H1 (cell line): ENCODE measurements around the gene SBF1. TPM values are rescaled to one million over a fixed set of nuclear protein-coding genes. Genes with fewer than 3 reads are reported as not detected.

Experiments used
- CTCF ChIA-PET: fragments of 300-600 bp; sonication (Branson Sonifier 250); formaldehyde crosslinking; loops from one replicate; lab custom pipeline; 2021; ENCODE audit not compliant: partially characterized antibody; lab: Charles Lee
- POLR2A ChIA-PET: fragments of 300-600 bp; sonication (Branson Sonifier 250); formaldehyde crosslinking; loops from one replicate; lab custom pipeline; 2021; ENCODE audit warnings: inconsistent platforms; ENCODE audit not compliant: partially characterized antibody; lab: Charles Lee
- DNase-seq, 2 experiments: peaks; one replicate each; pipeline versions ENCODE4 v3.0.0 to v3.0.0-alpha.2; 2010 to 2022; ENCODE audit warnings: low spot score in 2 of 2, low read depth in 1 of 2, mixed read lengths in 1 of 2
- FAIRE-seq: peaks from 2 replicates; lab custom pipeline; 2011; peaks lifted over from hg19 to GRCh38; lab: Jason Lieb, UNC
- H2AFZ ChIP-seq: 2 replicates; pipeline ENCODE4 v1.8.1; 2012; ENCODE audit warnings: low read length, inconsistent platforms
- H2AK5ac ChIP-seq: 2 replicates; pipeline ENCODE4 v1.6.1; 2013; ENCODE audit warnings: low read depth, low read length
- H2BK120ac ChIP-seq: replicated peaks from 2 replicates; pipeline ENCODE3; 2013; ENCODE audit warnings: low read depth, low read length, inconsistent platforms
- H2BK12ac ChIP-seq: 2 replicates; pipeline ENCODE4 v1.6.1; 2013; ENCODE audit warnings: low read depth, low read length
- H2BK15ac ChIP-seq: 2 replicates; pipeline ENCODE4 v1.6.1; 2013; ENCODE audit warnings: low read length
- H2BK20ac ChIP-seq: 2 replicates; pipeline ENCODE4 v1.6.1; 2013; ENCODE audit warnings: low read length
- H2BK5ac ChIP-seq: 2 replicates; pipeline ENCODE4 v1.6.1; 2013; ENCODE audit warnings: low read depth, low read length
- H3K14ac ChIP-seq: 2 replicates; pipeline ENCODE4 v1.6.1; 2013; ENCODE audit warnings: inconsistent platforms; ENCODE audit not compliant: insufficient read length
- H3K18ac ChIP-seq: 2 replicates; pipeline ENCODE4 v1.6.1; 2013; ENCODE audit warnings: low read length; ENCODE audit errors: extremely low read depth
- H3K23ac ChIP-seq: 2 replicates; pipeline ENCODE4 v1.6.1; 2013; ENCODE audit warnings: inconsistent platforms; ENCODE audit not compliant: insufficient read length
- H3K23me2 ChIP-seq: 2 replicates; pipeline ENCODE4 v1.6.1; 2013; ENCODE audit warnings: low read depth, low read length
- H3K27ac ChIP-seq: 2 replicates; pipeline ENCODE4 v1.6.1; 2011; ENCODE audit warnings: low read depth, low read length, inconsistent platforms
- H3K27me3 ChIP-seq, 4 experiments: replicated peaks in 1 of 4; 1 replicate in 1 of 4; 2 replicates in 3 of 4; pipeline versions ENCODE4 v1.6.1 to v1.8.1; 2011 to 2013; ENCODE audit warnings: low read length in 3 of 4, mild to moderate bottlenecking in 3 of 4, inconsistent platforms in 2 of 4, mixed read lengths in 2 of 4, moderate library complexity in 1 of 4; ENCODE audit not compliant: control insufficient read depth in 3 of 4, insufficient read depth in 3 of 4; ENCODE audit errors: extremely low read depth in 1 of 4
- H3K36me3 ChIP-seq, 4 experiments: 2 replicates each; pipeline versions ENCODE4 v1.6.1 to v1.8.1; 2011 to 2013; ENCODE audit warnings: mild to moderate bottlenecking in 4 of 4, low read length in 3 of 4, moderate library complexity in 2 of 4, control low read depth in 1 of 4, inconsistent platforms in 1 of 4; ENCODE audit not compliant: insufficient read depth in 4 of 4, control insufficient read depth in 2 of 4
- H3K4ac ChIP-seq: replicated peaks from 2 replicates; pipeline ENCODE3; 2013; ENCODE audit warnings: low read length, low read depth, mixed read lengths, inconsistent platforms; ENCODE audit not compliant: insufficient read length
- H3K4me1 ChIP-seq, 4 experiments: replicated peaks in 1 of 4; 1 replicate in 1 of 4; 2 replicates in 3 of 4; pipeline versions ENCODE4 v1.6.1 to v1.8.1; 2011 to 2013; ENCODE audit warnings: low read length in 3 of 4, inconsistent platforms in 2 of 4, mixed read lengths in 1 of 4; ENCODE audit not compliant: insufficient read depth in 4 of 4, control insufficient read depth in 3 of 4
- H3K4me2 ChIP-seq, 2 experiments: 2 replicates each; pipeline versions ENCODE4 v1.6.1 to v1.8.1; 2011 to 2013; ENCODE audit warnings: low read depth in 2 of 2, low read length in 2 of 2, control low read depth in 1 of 2, inconsistent platforms in 1 of 2, mild to moderate bottlenecking in 1 of 2; ENCODE audit not compliant: insufficient read depth in 1 of 2
- H3K4me3 ChIP-seq, 4 experiments: fragments of 200-600, 300-600 bp in 1 of 4; sonication (generic), shearing (Covaris generic), sonication (Bioruptor Twin) in 1 of 4; 2 replicates each; pipeline versions ENCODE4 v1.5.1 to v1.8.1; 2011 to 2016; ENCODE audit warnings: low read length in 4 of 4, low read depth in 3 of 4, control low read depth in 2 of 4, inconsistent platforms in 2 of 4, mild to moderate bottlenecking in 2 of 4, mixed read lengths in 1 of 4, moderate library complexity in 1 of 4; ENCODE audit not compliant: insufficient read depth in 2 of 4; ENCODE audit errors: extremely low read depth in 1 of 4
- H3K56ac ChIP-seq: replicated peaks from 2 replicates; pipeline ENCODE3; 2013; ENCODE audit warnings: low read depth, mild to moderate bottlenecking, mixed read lengths, low read length, inconsistent platforms; ENCODE audit not compliant: insufficient read length
- H3K79me1 ChIP-seq: 2 replicates; pipeline ENCODE4 v1.6.1; 2013; ENCODE audit warnings: low read depth, low read length, control low read depth
- H3K79me2 ChIP-seq, 2 experiments: 2 replicates each; pipeline versions ENCODE4 v1.6.1 to v1.8.1; 2012 to 2013; ENCODE audit warnings: low read length in 2 of 2, mild to moderate bottlenecking in 2 of 2, inconsistent platforms in 1 of 2; ENCODE audit not compliant: insufficient read depth in 2 of 2, control insufficient read depth in 1 of 2
- H3K9ac ChIP-seq, 4 experiments: replicated peaks in 1 of 4; 1 replicate in 1 of 4; 2 replicates in 3 of 4; pipeline versions ENCODE4 v1.6.1 to v1.8.1; 2011 to 2013; ENCODE audit warnings: low read depth in 3 of 4, low read length in 3 of 4, control low read depth in 2 of 4, mild to moderate bottlenecking in 2 of 4, moderate library complexity in 2 of 4, inconsistent platforms in 1 of 4; ENCODE audit errors: extremely low read depth in 1 of 4
- H3K9me3 ChIP-seq, 2 experiments: 2 replicates each; pipeline versions ENCODE4 v1.6.1 to v1.8.1; 2012 to 2013; ENCODE audit warnings: mild to moderate bottlenecking in 2 of 2, moderate library complexity in 2 of 2, control low read depth in 1 of 2, inconsistent platforms in 1 of 2, low read depth in 1 of 2, low read length in 1 of 2, mixed read lengths in 1 of 2; ENCODE audit not compliant: insufficient read depth in 2 of 2
- H4K20me1 ChIP-seq, 2 experiments: replicated peaks in 1 of 2; 2 replicates each; pipeline versions ENCODE3 to v1.8.1; 2011 to 2013; ENCODE audit warnings: inconsistent platforms in 2 of 2, low read length in 2 of 2, mild to moderate bottlenecking in 1 of 2; ENCODE audit not compliant: insufficient read depth in 2 of 2, control insufficient read depth in 1 of 2
- H4K5ac ChIP-seq: 2 replicates; pipeline ENCODE4 v1.6.1; 2013; ENCODE audit warnings: low read length, low read depth, mixed read lengths, inconsistent platforms; ENCODE audit not compliant: insufficient read length
- H4K8ac ChIP-seq: 2 replicates; pipeline ENCODE4 v1.8.0; 2013; ENCODE audit warnings: mild to moderate bottlenecking, moderate library complexity, low read length, inconsistent platforms; ENCODE audit not compliant: insufficient read depth; ENCODE audit errors: extremely low read depth
- H4K91ac ChIP-seq: replicated peaks from 2 replicates; pipeline ENCODE3; 2013; ENCODE audit warnings: low read length, mixed read lengths, inconsistent platforms; ENCODE audit not compliant: insufficient read length
- BRCA1 ChIP-seq: IDR thresholded peaks from 2 replicates; pipeline ENCODE4 v1.6.1; 2012; ENCODE audit warnings: low read depth, low read length, improper control_type of control experiment
- TAF1 ChIP-seq: IDR thresholded peaks from 2 replicates; pipeline ENCODE4 v1.6.1; 2011; ENCODE audit warnings: mild to moderate bottlenecking, low read depth, low read length
- WGBS, 2 experiments: shearing (Covaris generic) in 1 of 2; methylation state at CpG; one replicate each; pipeline versions ENCODE4 v1.1.6 to v1.1.7; 2013 to 2015; ENCODE audit warnings: low lambda C conversion rate in 2 of 2, mixed read lengths in 2 of 2, inconsistent platforms in 1 of 2, low coverage in 1 of 2, missing lambda C conversion rate in 1 of 2; ENCODE audit not compliant: insufficient replicate concordance in 2 of 2, insufficient coverage in 1 of 2, insufficient read length in 1 of 2; ENCODE audit errors: extremely low coverage in 1 of 2, missing lambda C conversion rate in 1 of 2; 5-methylcytosine and 5-hydroxymethylcytosine counted together
- polyA plus RNA-seq, 7 experiments: library from polyadenylated mRNA; depleted of rRNA in 3 of 7; stranded (reverse) in 5 of 7; unstranded in 2 of 7; fragments of >200 nt in 5 of 7; fragments of 200-250 nt in 2 of 7; gene quantifications; 1 replicate in 5 of 7; 2 replicates in 1 of 7; 4 replicates in 1 of 7; pipeline versions ENCODE4 v1.2.1 to v1.2.3, GENCODE V29; 2011 to 2013; ENCODE audit warnings: missing spikeins in 2 of 7, mixed read lengths in 2 of 7
- total RNA-seq: library from RNA; stranded (reverse); fragmentation: NEBNext Ultra II Directional; extraction: Animal tissue kit (Norgen Biotek cat#: 25700); gene quantifications from 2 replicates; pipeline ENCODE4 v1.2.1, GENCODE V29; 2021

Gene SBF1
- total and polyA plus RNA-seq, 2 of the 8 experiments (the other 6 are each of a cell fraction or from before 2014, with no cell fraction given), result 29.1 to 71.5 TPM

DNA sequence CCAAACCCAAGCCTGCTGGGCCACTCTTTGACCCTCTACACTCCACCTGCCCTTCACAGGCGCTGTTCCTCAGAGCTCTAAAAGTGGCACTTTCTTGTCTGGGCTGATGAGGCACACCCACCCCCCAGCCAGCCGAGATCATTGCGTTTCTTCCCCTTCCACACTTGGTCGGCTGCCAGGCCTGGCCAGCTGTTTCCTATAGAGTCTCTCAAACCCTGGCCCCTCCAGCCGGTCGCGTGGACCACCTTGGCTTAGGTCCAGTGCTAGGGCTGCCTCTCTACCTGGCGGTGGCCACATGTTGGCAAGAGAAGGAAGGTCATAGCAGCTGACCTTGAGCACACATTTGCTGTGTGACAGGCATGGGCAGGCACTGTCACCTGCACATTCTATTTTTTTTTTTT, 71.1 kb downstream of the SBF1 start:
- H2BK120ac ChIP-seq, result no peak overlapping the region
- H2BK5ac ChIP-seq, result no peak overlapping the region
- POLR2A ChIA-PET, result no interaction called here
- H3K79me2 ChIP-seq, result no peaks in the 10 kb centered on the region
- H2BK15ac ChIP-seq, result no peak overlapping the region
- no peak overlapping the region for H3K27ac ChIP-seq
- no peaks in the 10 kb centered on the region for H4K20me1 ChIP-seq
- no peak overlapping the region for H3K18ac ChIP-seq
- H2BK12ac ChIP-seq, result no peak overlapping the region
- H3K4me3 ChIP-seq, result no peak overlapping the region
- H3K4me2 ChIP-seq, result no peak overlapping the region
- H3K36me3 ChIP-seq, result peaks cover 0 to 14% (median 1%) of the 10 kb centered on the region in 4 experiments; a peak in 4 of 8 replicates
- no peak for DNase-seq
- CTCF ChIA-PET, result interaction anchor here (0.9 to 1.5 kb wide), 3 partner anchors 19 to 185 kb away, joined by 4 read pairs; no protein-coding TSS in a partner anchor
- TF ChIP-seq TAF1 (no peak), BRCA1 (no peak)
- TF ChIP-seq, all 59 proteins: peak for 0
- Histone ChIP-seq H4K91ac (no peak overlapping the region), H3K23me2 (no peaks in the 10 kb centered on the region), H4K5ac (no peak overlapping the region), H3K56ac (no peak overlapping the region), H3K4me1 (peaks cover 0 to 5% (median under 1%) of the 10 kb centered on the region in 4 experiments; a peak in 2 of 7 replicates), H2BK20ac (no peak overlapping the region), H3K4ac (no peak overlapping the region), H3K9ac (no peak overlapping the region), H2AK5ac (no peak overlapping the region), H3K9me3 (no peaks in the 10 kb centered on the region), H3K14ac (no peak overlapping the region), H3K79me1 (no peaks in the 10 kb centered on the region; the same call in 1 of the 2 replicates), H2AFZ (no peak overlapping the region), H3K27me3 (no peaks in the 10 kb centered on the region), H3K23ac (no peak overlapping the region), H4K8ac (no peak overlapping the region)
- WGBS, 2 experiments, result 99% methylated on average over 8 of the region's 8 CpGs; no CpG with 5 or more reads in 1 of the 2 experiments
- FAIRE-seq, result no peak
